22Rv1 (cell line): Measurements from ENCODE around the gene FOXP1.

Experiments used
- H3K27ac ChIP-seq: fragments of 450-650 bp; 2 replicates; pipeline ENCODE4 v1.5.1; 2017
- CTCF ChIP-seq: fragments of 450-650 bp; IDR thresholded peaks from 2 replicates; pipeline ENCODE4 v1.5.1; 2017; ENCODE audit warnings: mild to moderate bottlenecking
- ZFX ChIP-seq: fragments of 450-650 bp; IDR thresholded peaks from 2 replicates; pipeline ENCODE4 v1.6.1; 2017; ENCODE audit warnings: antibody characterized with exemption, borderline replicate concordance

Gene FOXP1

GRCh38 chr3:71171247-71171646, 412.3 kb downstream of the FOXP1 start:
- H3K27ac ChIP-seq: no peak overlapping the region
- TF ChIP-seq ZFX (no peak), CTCF (no peak)

DNA sequence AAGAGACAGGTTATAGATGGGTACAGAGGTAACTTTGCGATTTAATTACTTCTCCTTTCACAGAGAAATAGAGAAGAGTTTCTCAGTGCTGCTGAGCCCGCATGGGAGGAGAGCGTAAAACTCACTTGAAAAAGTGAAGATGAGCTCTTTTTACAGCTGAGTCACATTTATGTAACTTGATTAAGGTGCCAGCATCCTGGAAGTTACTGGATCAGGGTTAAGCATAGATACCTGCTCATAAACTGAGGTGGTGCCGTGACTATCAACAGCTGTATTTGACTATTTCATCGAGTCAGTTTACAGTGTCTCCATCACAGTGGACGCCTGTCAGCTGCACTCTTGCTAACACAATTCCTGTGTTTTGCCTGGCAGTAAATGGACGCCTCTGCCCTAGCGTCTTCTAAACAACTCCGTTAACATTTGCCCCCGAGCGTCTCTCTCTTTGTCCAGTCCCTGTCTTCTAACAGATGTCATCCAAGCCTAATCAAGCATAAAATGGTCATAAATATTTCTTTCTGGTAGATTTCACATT, 414.6 kb downstream of the FOXP1 start:
- TF ChIP-seq ZFX (no peak), CTCF (no peak)
- H3K27ac ChIP-seq: no peak overlapping the region

DNA sequence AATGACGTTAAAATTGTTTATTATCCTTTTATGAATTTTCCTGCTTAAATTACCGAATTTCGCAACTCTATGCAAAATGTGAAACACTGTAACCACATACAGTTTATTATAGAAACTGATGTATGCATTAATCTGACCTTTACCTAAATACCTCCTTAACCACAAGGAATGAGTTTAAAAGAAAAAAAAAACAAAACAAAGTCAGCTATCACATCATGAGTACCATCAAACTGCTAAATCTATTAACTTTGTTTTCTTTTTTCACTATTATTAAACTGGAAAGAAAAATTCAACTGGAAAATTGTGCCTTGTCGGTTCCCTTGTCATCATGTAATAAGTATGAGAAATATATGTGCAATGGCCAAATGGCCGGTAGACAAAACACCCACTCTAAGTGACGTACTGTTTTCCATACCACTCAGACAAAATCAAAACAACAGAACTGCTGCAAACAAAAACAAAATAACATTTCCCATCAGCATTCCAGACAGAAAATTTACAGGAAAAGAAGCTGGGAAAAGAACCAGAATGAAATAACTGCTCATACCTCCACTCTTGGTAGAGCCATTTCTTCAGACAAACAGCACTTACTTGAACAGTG, 415.3 kb downstream of the FOXP1 start:
- H3K27ac ChIP-seq: no peak overlapping the region
- TF ChIP-seq CTCF (no peak), ZFX (no peak)

- TF ChIP-seq ZFX (no peak), CTCF (no peak)
- H3K27ac ChIP-seq: no peak overlapping the region
Measured at GRCh38 chr3:71166339-71167240, 416.9 kb downstream of the FOXP1 start.

DNA sequence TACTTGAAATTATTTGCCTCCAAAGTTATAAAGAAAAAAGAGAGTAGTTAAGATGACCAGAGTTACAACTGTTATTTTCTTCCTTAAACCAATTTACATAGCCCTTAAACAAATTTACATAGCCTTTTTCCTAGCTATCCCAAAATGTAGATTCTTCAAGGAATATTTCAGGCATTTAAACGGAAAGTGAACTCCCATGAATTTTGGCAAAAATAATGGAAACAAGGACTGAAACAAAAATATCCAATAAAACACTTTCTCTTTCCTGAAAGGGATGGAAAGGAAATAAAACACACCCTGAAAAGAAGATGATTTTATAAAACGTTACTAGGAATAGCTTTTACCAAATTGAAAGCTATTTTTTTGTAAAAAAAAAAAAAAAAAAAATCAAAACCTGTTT, 418.6 kb downstream of the FOXP1 start:
- no peak overlapping the region for H3K27ac ChIP-seq
- TF ChIP-seq CTCF (no peak), ZFX (no peak)

DNA sequence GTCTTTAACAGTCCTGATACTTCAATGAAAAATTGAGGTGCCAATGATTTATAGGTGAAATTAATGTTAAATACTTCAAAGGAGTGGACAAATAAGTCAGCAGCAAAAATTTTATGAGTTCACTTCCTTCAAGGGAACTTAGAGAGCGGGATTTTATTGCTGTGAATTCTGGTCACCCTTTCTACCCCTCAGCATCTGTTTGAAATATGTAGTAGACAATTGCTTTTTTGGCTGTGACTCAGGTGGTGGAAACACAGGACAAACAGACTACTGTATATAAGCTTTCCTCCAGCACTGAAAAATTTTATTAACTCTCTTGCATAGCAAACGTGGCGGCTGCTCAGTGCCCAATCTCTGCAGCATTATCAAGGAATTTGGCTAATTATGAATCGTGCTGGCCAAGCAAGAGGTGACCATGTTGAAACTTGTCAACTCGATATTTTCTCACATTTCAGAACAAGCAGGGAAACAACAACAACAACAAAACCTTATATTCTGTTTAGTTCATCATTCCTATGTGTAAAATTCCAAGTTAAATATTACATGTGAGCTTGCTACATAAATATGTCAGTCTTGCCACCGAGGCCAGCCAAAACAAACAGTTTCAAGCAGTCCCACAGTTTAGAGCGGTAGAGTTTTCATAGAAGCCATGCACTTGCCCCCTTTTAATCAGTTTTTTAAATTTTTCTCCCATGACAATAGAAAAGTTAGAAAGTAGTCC, 420.2 kb downstream of the FOXP1 start:
- TF ChIP-seq ZFX (no peak), CTCF (no peak)
- H3K27ac ChIP-seq: no peak overlapping the region
